HG03520 (cell line): Measurements from ENCODE around the gene HSDL1.

Experiments used
- ATAC-seq: cut with Tn5 transposase; IDR thresholded peaks from one replicate; pipeline ENCODE4 v1.9.1; 2021; ENCODE audit warnings: mild to moderate bottlenecking, moderate library complexity; ENCODE audit not compliant: unreplicated experiment

HSDL1 gene

GRCh38 chr16:84084570-84085270, 60.3 kb downstream of the HSDL1 start:
- ATAC-seq: peak; percentile 49

DNA sequence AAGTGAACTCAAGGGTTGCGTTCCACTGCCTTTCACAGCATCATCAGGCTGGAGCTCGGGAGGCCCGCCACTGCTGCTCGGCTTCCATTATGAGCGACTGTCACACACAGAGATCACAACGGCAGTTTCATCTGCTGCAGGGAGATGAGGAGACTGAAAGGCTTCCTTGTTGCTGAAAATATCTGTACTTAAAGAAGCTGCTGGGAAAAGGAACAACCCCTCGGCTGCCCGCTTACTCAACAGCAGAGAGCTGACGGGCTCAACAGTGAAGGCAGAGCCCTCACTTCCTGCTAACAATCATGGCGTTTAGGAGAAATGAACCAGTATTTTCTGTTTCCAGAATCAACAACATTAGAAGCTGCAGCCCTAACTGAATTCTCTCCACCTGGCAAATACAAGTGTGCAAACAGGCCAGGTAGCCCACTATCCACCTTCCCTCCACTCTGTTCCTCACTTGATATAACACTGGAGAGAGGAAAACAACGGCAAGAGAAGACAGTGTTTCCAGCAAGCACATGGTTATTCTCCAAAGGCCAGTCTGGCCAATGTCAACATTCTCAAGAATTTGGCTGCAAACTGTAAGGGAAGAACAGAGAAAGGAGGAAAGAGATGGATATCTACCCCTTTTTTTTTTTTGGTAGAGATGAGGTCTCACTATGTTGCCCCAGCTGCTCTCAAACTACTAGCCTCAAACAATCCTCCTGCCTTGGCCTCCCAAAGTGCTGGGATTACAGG, 62.0 kb downstream of the HSDL1 start:
- no peak for ATAC-seq

- ATAC-seq: no peak
These were observed 62.9 kb downstream of the HSDL1 start for GRCh38 chr16:84082110-84082509.

GRCh38 chr16:84081446-84081989, 63.5 kb downstream of the HSDL1 start:
- ATAC-seq: no peak

GRCh38 chr16:84080813-84081212, 64.2 kb downstream of the HSDL1 start:
- no peak for ATAC-seq

DNA sequence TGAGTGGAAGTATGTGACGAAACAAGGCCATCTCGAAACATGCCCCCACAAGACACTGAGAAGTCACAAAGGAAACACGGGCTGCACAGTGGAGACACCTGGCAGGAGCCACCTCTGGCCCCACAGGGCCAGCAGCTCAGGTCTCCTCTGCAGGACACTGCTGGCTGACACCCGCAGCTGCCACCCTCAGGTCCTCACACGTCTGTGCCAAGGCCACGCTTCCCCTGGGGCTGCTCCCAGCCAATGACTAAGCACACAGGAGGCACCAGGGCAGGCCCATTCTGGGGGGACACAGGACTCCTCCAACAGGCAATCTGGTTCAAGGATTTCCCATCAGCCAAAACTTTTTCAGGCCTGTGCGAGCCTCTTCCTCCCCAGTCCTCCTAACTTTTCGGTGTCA, 64.6 kb downstream of the HSDL1 start:
- no peak for ATAC-seq

DNA sequence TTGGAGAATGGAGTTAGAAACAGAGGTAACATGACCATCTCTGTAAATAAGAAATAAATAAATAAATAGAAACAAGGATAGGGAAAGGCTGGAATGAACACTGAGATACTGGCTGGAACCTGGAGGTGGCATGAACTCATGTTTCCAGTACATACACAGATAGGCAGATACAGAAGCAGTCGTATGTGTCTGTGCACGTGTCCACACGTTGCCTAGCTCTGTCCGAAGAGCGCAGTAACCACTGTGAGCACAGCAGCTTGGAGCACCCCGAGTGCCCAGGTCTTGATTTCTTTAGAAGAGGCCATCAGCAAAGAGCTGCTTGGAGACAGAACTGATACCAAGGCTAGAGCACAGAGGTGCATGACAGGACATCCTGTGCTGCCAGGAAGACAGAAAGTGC, 65.3 kb downstream of the HSDL1 start:
- no peak for ATAC-seq

- ATAC-seq: no peak
These were observed 69.6 kb downstream of the HSDL1 start for GRCh38 chr16:84075376-84075775.

DNA sequence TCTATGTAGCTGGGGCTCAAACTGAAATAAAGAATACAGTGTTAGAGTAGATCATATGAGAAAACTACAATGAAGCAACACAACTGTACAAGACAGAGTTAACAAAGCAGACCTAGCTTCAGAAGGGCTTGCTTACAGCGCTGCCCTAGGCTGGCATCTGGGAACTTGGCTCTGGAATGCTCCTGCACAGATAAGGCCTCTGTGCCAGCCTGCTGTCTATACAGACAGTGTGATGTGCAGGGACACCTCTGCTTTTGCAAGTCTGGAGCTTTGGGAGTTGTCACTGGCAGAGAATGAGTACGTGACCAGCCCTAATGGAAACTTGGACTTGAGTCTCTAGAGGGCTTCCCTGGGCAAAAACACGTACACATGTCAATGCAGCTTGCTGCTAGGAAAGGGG, 70.3 kb downstream of the HSDL1 start:
- ATAC-seq: no peak
